Vagina (tissue), 2 donors: Measurements from ENCODE around the gene NHP2.

Experiments
- CTCF ChIP-seq, 3 experiments: fragments of 450-650 bp in 2 of 3; fragments of 200-600 bp in 1 of 3; sonication (generic) in 1 of 3; IDR thresholded peaks; one replicate each; pipeline ENCODE4 v1.5.1; 2017 to 2019; ENCODE audit warnings: antibody characterized with exemption in 3 of 3, mild to moderate bottlenecking in 2 of 3, moderate library complexity in 2 of 3
- POLR2A ChIP-seq, 2 donors: fragments of 450-650 bp; IDR thresholded peaks; one replicate each; pipeline ENCODE4 v1.6.1; 2017; ENCODE audit warnings: antibody characterized with exemption in 2 of 2, mild to moderate bottlenecking in 2 of 2, moderate library complexity in 2 of 2

- TF ChIP-seq POLR2A (IDR thresholded peaks at IDR 0.05) (no peak), CTCF (IDR thresholded peaks at IDR 0.05) (no peak)
These were observed 32.7 kb upstream of the NHP2 start for GRCh38 chr5:178186427-178186826.
